Testis (tissue), 2 donors: ENCODE data around the gene SLAMF1.

Source experiments
- POLR2A ChIP-seq: fragments of 450-650 bp; IDR thresholded peaks from one replicate; pipeline ENCODE4 v1.6.1; 2017; ENCODE audit warnings: antibody characterized with exemption, mild to moderate bottlenecking, moderate library complexity
- TF ChIP-seq, protein P1 (sequence below), 3 experiments: fragments of 450-650 bp in 2 of 3; fragments of 200-600 bp in 1 of 3; sonication (generic) in 1 of 3; IDR thresholded peaks; one replicate each; pipeline ENCODE4 v1.5.1; 2016 to 2019; ENCODE audit warnings: antibody characterized with exemption in 3 of 3, mild to moderate bottlenecking in 2 of 3, moderate library complexity in 1 of 3

DNA sequence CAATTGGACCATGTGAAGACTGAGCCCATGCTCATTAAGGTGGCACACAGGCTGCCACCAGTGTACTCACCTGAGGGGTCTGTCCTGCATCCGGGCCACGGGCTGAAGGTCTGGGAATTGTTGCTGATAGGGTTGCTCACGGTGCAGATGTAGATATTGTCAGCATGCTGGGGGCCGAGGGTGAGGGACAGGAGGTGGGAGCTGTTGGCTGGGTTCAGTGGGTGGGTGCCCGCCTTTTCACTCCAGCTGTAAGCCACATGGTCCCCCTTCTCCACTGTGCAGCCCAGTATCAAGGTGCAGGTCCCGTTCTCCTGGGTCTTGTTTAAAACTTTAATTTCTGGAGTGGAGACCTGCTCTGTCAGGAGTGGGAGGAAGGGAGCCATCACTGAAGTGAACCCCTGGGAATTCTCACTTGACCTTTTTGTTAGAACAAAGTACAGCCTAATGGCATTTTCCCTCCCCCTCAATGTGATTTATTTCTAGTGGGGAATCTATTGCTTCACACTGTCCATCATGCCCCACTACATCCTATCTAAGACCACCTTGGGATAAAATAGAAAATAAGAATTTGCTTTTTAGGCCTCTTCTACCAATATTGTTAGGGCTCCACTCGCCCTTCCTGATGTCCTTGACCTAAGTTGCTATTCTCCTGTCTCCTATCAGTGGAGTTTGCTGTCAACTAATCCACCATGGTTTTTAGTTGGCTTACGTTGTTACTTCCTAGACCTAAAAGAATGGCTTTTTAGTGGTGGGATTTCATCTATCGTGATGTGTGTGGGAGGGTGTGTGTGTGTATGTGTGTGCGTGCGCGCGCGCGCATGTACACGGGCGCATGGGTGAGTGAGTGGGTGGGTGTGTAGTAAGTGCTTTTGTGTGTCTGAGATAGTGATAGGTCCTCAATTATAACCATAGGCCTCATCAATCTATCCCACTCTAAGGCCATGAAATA lies 12.0 kb downstream of the SLAMF1 start:
- TF ChIP-seq, protein P1, sequence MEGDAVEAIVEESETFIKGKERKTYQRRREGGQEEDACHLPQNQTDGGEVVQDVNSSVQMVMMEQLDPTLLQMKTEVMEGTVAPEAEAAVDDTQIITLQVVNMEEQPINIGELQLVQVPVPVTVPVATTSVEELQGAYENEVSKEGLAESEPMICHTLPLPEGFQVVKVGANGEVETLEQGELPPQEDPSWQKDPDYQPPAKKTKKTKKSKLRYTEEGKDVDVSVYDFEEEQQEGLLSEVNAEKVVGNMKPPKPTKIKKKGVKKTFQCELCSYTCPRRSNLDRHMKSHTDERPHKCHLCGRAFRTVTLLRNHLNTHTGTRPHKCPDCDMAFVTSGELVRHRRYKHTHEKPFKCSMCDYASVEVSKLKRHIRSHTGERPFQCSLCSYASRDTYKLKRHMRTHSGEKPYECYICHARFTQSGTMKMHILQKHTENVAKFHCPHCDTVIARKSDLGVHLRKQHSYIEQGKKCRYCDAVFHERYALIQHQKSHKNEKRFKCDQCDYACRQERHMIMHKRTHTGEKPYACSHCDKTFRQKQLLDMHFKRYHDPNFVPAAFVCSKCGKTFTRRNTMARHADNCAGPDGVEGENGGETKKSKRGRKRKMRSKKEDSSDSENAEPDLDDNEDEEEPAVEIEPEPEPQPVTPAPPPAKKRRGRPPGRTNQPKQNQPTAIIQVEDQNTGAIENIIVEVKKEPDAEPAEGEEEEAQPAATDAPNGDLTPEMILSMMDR (IDR thresholded peaks at IDR 0.05) = no peak
- TF ChIP-seq POLR2A = no peak
